GM12892 (cell line): ENCODE measurements around the gene LRRC51.

Experiments
- POLR2A ChIP-seq: IDR thresholded peaks from 2 replicates; pipeline ENCODE4 v1.6.1; 2011; ENCODE audit warnings: low read depth, low read length, control low read depth
- TAF1 ChIP-seq: IDR thresholded peaks from 2 replicates; pipeline ENCODE4 v1.6.1; 2011; ENCODE audit warnings: low read depth, mild to moderate bottlenecking, control low read depth, low read length, borderline replicate concordance

DNA sequence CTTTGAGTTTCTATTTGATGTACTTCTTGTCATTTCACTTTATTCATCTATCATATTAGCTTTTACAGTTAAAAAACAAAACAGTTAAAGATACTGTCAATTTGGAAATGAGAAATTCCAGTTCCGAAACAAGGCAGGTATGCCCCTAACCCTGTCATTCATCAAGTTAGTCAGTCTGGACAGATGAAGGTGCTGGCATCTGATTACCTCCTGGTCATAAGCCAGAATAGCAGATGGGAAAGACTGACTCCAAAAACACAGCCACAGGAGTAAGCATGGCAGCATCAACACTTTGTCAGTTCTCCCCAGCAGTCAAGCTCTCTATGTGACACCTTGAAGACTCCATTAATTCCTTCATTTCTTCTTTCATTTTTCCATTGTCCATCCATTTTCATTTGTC, 4.3 kb downstream of the LRRC51 start:
- TF ChIP-seq POLR2A (no peak), TAF1 (no peak)
